ENCODE measurements around the gene COBLL1. TPM values are rescaled to one million over a fixed set of nuclear protein-coding genes. Genes with fewer than 3 reads are reported as not detected.

Gene COBLL1
- total RNA-seq, 2 donors from 2014 or later, result 20.7 to 23.9 TPM

DNA sequence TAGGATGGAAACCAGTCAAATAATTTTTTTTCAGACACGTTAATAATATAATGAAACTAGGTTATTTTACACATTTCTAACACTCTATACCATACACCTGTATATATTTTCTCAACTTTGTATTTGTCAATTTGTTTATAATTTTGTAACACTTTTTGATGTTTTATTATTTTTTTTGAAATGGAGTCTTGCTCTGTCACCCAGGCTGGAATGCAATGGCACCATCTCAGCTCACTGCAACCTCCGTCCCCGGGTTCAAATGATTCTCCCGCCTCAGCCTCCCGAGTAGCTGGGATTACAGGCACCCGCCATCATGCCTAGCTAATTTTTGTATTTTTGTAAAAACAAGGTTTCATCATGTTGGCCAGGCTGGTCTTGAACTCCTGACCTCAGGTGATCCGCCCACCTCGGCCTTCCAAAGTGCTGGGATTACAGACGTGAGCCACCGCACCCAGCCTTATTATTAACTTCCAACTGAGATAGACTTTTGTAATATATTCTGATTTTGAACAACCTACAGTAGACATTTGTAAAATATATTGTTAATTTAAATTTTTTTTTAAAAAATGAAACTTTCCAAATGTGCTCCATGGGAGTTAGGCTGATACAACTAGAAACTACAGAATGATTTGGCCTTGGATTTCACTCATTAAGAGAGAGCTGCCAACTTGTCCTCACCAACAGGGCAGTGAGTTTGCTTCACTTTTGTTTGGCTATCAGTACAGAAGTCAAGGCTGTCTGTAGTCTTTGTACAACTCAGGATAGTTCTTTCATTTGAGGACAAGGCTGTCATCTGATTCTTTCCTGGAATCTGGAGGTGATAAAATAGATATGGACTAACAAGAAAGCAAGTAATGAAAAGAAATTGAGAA is 33.9 kb upstream of the COBLL1 start:
- intact Hi-C loops (cut with DNase I), result no loop called here
- Histone ChIP-seq H3K27me3 (no peaks in the 10 kb centered on the region), H3K9me3 (no peaks in the 10 kb centered on the region), H3K9ac (ENCODE audit: low read depth in 2 of 2, low read length in 2 of 2) (no peak overlapping the region), H3K4me1 (no peaks in the 10 kb centered on the region), H3K27ac (no peak overlapping the region), H3K4me3 (no peak overlapping the region), H3K36me3 (no peaks in the 10 kb centered on the region)
- no peak for DNase-seq
- no peak for TF ChIP-seq CTCF (IDR thresholded peaks at IDR 0.05)

GRCh38 chr2:164873210-164873908 is 31.7 kb upstream of the COBLL1 start:
- Histone ChIP-seq H3K27me3 (no peaks in the 10 kb centered on the region), H3K4me1 (no peaks in the 10 kb centered on the region), H3K4me3 (no peak overlapping the region), H3K36me3 (no peaks in the 10 kb centered on the region), H3K27ac (no peak overlapping the region), H3K9ac (ENCODE audit: low read depth in 2 of 2, low read length in 2 of 2) (no peak overlapping the region), H3K9me3 (no peaks in the 10 kb centered on the region)
- DNase-seq, result no peak
- TF ChIP-seq CTCF (IDR thresholded peaks at IDR 0.05), result no peak
- intact Hi-C loops (cut with DNase I), result no loop called here

DNA sequence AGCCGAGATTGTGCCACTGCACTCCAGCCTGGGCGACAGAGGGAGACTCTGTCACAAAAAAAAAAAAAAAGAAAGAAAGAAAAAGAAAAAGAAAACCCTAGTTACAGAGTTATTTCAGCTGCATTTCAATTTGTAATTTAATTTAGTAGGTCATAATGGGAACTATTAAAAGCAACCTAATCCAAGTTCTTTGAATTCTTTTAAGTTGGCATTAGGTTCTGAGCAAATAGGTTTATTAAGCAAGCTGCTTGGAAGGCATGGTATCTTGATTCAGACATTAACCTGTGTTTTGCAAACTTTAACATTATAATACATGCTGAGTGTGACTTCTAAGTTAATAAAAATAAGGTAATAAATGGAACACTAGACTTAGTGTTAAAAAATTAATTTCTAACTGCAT is 29.8 kb upstream of the COBLL1 start:
- Histone ChIP-seq H3K4me1 (no peaks in the 10 kb centered on the region), H3K9ac (ENCODE audit: low read depth in 2 of 2, low read length in 2 of 2) (no peak overlapping the region), H3K27ac (no peak overlapping the region), H3K4me3 (no peak overlapping the region), H3K9me3 (no peaks in the 10 kb centered on the region), H3K27me3 (no peaks in the 10 kb centered on the region), H3K36me3 (no peaks in the 10 kb centered on the region)
- intact Hi-C loops (cut with DNase I), result no loop called here
- no peak for DNase-seq
- no peak for TF ChIP-seq CTCF (IDR thresholded peaks at IDR 0.05)

GRCh38 chr2:164869420-164869772 is 27.8 kb upstream of the COBLL1 start:
- Histone ChIP-seq H3K9me3 (no peaks in the 10 kb centered on the region), H3K4me3 (no peak overlapping the region), H3K36me3 (no peaks in the 10 kb centered on the region), H3K4me1 (no peaks in the 10 kb centered on the region), H3K27me3 (no peaks in the 10 kb centered on the region), H3K9ac (ENCODE audit: low read depth in 2 of 2, low read length in 2 of 2) (no peak overlapping the region), H3K27ac (no peak overlapping the region)
- intact Hi-C loops (cut with DNase I), result no loop called here
- no peak for TF ChIP-seq CTCF (IDR thresholded peaks at IDR 0.05)
- no peak for DNase-seq

GRCh38 chr2:164868563-164869419 is 27.2 kb upstream of the COBLL1 start:
- no peaks in the 10 kb centered on the region for H3K27me3 ChIP-seq
- TF ChIP-seq CTCF (IDR thresholded peaks at IDR 0.05), result no peak
- no peak for DNase-seq
- intact Hi-C loops (cut with DNase I), result no loop called here
- no peaks in the 10 kb centered on the region for H3K4me1 ChIP-seq
- no peaks in the 10 kb centered on the region for H3K36me3 ChIP-seq
- no peak overlapping the region for H3K9ac ChIP-seq (ENCODE audit: low read depth in 2 of 2, low read length in 2 of 2)
- H3K9me3 ChIP-seq, result no peaks in the 10 kb centered on the region
- H3K4me3 ChIP-seq, result no peak overlapping the region
- H3K27ac ChIP-seq, result no peak overlapping the region

Data from colonic mucosa (tissue), 4 donors.